ENCODE data around the gene GPSM1.

Gene GPSM1

DNA sequence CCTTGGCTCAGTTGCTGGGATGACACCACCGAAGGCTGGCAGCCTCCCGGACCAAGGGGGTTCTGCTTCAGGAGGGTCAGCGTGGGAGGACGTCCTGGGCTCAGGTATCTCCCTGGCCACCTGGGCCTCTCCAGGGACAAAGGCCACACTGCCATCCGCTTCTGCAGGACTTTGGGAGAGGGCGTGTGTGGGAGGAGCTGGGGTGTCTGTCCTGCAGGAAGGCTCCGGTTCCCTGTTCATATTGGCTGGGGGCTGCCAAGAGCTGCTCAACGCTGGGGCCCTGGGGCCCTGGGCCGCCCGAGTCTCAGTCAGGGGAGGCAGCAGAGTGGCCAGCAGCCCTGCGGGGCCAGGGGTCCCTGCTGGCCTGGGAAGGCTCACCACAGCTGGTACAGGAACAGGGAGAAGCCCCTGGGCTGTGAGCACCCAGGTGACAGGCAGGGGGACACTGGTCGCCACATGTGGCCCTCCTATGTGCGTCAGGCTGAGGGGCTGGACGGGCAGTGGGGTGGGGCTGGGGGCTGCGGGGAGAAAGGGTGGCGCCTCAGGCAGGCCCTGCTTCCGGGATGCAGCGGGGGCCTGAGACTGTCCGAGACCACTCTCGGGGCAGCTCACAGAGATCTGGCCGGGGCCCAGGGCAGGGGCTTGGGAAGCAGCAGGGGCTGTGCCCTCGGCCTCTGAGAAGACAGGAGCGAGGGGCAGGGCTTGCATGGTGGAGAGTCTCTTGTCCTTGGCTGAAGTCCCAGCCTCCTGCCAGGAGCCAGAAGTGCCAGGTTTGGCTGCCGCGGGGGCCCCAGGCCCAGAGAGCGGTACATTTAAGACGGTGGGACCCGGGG lies 51.0 kb downstream of the GPSM1 start:
- TF ChIP-seq MAX (IDR thresholded peaks at IDR 0.05) (no peak), NFIC (IDR thresholded peaks at IDR 0.05) (no peak), CEBPB (IDR thresholded peaks at IDR 0.05) (no peak), ZBTB7A (IDR thresholded peaks at IDR 0.05; ENCODE audit: low read depth) (no peak), TAF1 (IDR thresholded peaks at IDR 0.05; ENCODE audit: low read depth) (no peak), TEAD4 (IDR thresholded peaks at IDR 0.05) (no peak), RAD21 (IDR thresholded peaks at IDR 0.05; ENCODE audit: low read depth) (no peak), USF1 (IDR thresholded peaks at IDR 0.05) (no peak), FOXM1 (IDR thresholded peaks at IDR 0.05; ENCODE audit: borderline replicate concordance, low read depth) (no peak), YY1 (IDR thresholded peaks at IDR 0.05; ENCODE audit: low read depth) (no peak), EGR1 (IDR thresholded peaks at IDR 0.05) (no peak), EP300 (IDR thresholded peaks at IDR 0.05; ENCODE audit: borderline replicate concordance) (no peak), CREB1 (IDR thresholded peaks at IDR 0.05; ENCODE audit: low read depth) (no peak)
- TF ChIP-seq, protein P1, sequence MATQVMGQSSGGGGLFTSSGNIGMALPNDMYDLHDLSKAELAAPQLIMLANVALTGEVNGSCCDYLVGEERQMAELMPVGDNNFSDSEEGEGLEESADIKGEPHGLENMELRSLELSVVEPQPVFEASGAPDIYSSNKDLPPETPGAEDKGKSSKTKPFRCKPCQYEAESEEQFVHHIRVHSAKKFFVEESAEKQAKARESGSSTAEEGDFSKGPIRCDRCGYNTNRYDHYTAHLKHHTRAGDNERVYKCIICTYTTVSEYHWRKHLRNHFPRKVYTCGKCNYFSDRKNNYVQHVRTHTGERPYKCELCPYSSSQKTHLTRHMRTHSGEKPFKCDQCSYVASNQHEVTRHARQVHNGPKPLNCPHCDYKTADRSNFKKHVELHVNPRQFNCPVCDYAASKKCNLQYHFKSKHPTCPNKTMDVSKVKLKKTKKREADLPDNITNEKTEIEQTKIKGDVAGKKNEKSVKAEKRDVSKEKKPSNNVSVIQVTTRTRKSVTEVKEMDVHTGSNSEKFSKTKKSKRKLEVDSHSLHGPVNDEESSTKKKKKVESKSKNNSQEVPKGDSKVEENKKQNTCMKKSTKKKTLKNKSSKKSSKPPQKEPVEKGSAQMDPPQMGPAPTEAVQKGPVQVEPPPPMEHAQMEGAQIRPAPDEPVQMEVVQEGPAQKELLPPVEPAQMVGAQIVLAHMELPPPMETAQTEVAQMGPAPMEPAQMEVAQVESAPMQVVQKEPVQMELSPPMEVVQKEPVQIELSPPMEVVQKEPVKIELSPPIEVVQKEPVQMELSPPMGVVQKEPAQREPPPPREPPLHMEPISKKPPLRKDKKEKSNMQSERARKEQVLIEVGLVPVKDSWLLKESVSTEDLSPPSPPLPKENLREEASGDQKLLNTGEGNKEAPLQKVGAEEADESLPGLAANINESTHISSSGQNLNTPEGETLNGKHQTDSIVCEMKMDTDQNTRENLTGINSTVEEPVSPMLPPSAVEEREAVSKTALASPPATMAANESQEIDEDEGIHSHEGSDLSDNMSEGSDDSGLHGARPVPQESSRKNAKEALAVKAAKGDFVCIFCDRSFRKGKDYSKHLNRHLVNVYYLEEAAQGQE (IDR thresholded peaks at IDR 0.05; ENCODE audit: low read depth) = no peak

DNA sequence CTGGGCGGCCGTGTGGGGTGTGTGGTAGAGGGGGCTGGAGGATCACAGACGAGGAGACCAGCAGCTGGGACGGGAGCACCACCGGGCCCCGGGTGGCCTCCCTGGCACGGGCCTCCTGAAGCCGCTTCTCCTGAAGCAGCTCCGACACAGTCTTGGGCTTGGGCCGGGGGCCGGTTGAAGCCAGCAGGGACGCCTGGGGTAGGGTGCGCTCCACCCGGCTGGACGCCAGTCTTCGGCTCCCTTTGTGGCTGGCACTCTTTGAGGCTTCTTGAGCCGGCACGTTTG lies 51.6 kb downstream of the GPSM1 start:
- TF ChIP-seq EP300 (IDR thresholded peaks at IDR 0.05; ENCODE audit: borderline replicate concordance) = no peak

GRCh38 chr9:136379401-136379800 lies 52.1 kb downstream of the GPSM1 start:
- TF ChIP-seq ZBTB7A (IDR thresholded peaks at IDR 0.05; ENCODE audit: low read depth) = no peak
- no peak for TF ChIP-seq RAD21 (IDR thresholded peaks at IDR 0.05; ENCODE audit: low read depth)
- TF ChIP-seq, protein P1 (IDR thresholded peaks at IDR 0.05; ENCODE audit: low read depth) = no peak
- no peak for TF ChIP-seq NFIC (IDR thresholded peaks at IDR 0.05)

GRCh38 chr9:136379891-136380290 lies 52.6 kb downstream of the GPSM1 start:
- TF ChIP-seq, protein P1 (IDR thresholded peaks at IDR 0.05; ENCODE audit: low read depth) = no peak
- TF ChIP-seq EGR1 (IDR thresholded peaks at IDR 0.05) (no peak), RAD21 (IDR thresholded peaks at IDR 0.05; ENCODE audit: low read depth) (no peak), CEBPB (IDR thresholded peaks at IDR 0.05) (no peak), TEAD4 (IDR thresholded peaks at IDR 0.05) (no peak), YY1 (IDR thresholded peaks at IDR 0.05; ENCODE audit: low read depth) (no peak), MAX (IDR thresholded peaks at IDR 0.05) (no peak), ZBTB7A (IDR thresholded peaks at IDR 0.05; ENCODE audit: low read depth) (no peak), USF1 (IDR thresholded peaks at IDR 0.05) (no peak)

- TF ChIP-seq RAD21 (IDR thresholded peaks at IDR 0.05; ENCODE audit: low read depth) (no peak), CEBPB (IDR thresholded peaks at IDR 0.05) (no peak), TCF12 (IDR thresholded peaks at IDR 0.05; ENCODE audit: low read depth) (no peak), YY1 (IDR thresholded peaks at IDR 0.05; ENCODE audit: low read depth) (no peak), TEAD4 (IDR thresholded peaks at IDR 0.05) (no peak), USF1 (IDR thresholded peaks at IDR 0.05) (no peak), FOXM1 (IDR thresholded peaks at IDR 0.05; ENCODE audit: borderline replicate concordance, low read depth) (no peak), CREB1 (IDR thresholded peaks at IDR 0.05; ENCODE audit: low read depth) (no peak), EGR1 (IDR thresholded peaks at IDR 0.05) (no peak)
These were observed 53.0 kb downstream of the GPSM1 start for GRCh38 chr9:136380381-136380780.
